Activated CD4-positive, CD25-positive, alpha-beta regulatory T cell treated with anti-CD3 and anti-CD28 coated beads, Interleukin-2, amount 50 U/mL, for 16 hours (primary cell): ENCODE data around the gene ETFA.
A peak's percentile ranks its signal among the peaks of the same experiment; 100 is the strongest.

Source experiments
- DNase-seq: peaks from one replicate; pipeline ENCODE4 v3.0.0-alpha.2; 2020; ENCODE audit warnings: low read depth, low spot score

The ETFA gene

DNA sequence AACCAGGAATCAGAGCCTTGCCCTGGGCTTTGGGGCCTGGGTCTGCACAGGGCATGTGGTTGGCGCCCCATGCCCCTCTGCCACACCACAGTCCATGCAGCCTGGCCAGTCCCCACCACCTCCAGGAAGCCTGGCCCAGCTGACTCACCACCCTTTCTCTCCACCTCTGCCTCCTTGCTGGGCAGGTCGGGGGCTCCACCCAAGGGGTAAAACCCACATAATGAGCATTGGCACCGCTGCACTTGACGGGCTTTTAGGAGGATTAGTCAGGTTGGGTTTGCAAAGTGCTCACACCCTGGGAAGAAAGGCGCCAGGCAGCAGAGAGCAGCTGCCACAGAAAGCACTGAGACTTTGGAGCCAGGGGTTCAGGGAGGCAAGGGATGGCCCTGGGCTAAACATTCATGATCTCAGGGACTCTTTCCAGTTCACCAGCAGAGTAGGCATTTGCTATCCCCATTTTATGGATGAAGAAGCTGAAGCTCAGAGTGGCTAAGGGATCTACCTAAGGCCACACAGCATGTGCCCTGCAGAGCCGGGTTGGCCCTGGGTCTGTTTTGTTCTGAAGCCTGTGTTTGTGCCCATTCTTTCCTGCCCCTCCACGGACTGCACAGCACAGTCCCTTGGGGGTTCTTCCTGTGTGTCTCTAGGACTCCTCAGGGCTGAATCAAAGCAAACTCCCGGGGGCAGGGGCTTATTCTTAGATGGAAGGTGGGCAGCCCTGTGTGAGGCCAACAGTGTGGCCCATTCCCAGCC is 113.4 kb downstream of the ETFA start:
- DNase-seq: no peak

DNA sequence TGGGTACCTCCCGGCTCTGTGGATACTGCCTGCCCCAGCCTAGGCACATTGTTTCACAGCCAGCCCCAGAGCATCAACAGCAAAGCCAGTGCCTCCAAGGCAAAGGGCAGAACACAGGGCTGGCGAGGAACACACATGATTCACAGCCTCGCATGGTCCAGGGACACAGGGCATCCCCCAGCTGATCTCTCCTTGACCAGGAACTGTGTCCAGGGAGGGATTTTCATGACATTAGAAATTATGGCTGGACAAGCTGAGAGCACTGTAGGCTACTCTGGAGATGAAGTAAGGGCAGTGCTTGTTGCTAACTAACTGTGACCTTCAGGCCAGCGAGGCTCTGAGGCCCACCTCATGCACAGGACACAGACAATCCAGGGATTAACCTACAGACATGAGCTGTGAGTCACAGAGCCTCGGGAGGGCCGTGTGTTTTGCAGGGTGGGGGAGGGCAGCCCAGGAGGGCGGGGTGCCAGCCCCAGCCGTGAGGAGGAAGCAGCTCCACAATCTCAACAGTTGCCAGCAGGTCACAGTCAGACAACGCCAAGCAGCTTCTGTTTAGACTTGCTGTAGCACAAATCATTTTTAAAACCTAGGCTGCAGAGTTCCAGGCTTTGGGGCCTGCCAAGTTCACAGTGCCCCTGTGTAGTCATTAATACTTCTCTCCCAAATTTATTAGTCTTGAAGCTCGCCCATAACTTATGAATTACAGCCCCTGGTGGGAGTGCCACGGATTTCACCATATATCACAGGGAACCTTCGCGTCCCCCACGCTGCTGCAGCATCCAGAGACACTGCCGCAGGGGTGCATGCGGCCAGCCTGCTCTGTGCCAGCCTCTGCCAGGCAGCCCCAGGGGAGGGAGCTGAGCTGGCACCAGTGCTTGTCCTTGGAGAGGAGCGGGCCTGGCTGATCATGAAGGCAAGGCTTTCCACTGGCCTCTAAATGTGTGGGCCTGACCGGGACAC is 114.7 kb downstream of the ETFA start:
- no peak for DNase-seq

GRCh38 chr15:76195506-76196268 is 115.6 kb downstream of the ETFA start:
- DNase-seq: no peak

- DNase-seq: no peak
Observed at GRCh38 chr15:76193934-76194333, 117.3 kb downstream of the ETFA start.

DNA sequence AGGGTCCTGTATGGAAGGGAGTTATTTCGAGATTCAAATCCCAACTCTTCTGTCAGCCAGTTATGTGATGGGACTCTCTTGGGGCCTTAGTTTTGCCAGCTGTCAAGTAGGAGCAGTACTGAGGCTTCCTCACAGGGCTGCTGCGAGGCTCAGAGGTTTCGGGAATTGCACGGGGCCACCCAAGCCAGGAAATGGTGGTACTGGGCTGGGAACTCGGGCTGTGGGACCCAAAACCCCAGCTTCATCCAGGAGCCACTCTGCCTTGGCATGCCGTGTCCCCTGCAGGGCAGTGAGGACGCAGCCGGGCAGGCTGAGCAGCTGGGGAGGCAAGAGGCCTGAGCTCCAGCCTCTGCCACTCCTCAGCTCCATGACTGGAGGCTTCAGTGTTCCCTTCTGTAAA is 118.6 kb downstream of the ETFA start:
- DNase-seq: no peak

DNA sequence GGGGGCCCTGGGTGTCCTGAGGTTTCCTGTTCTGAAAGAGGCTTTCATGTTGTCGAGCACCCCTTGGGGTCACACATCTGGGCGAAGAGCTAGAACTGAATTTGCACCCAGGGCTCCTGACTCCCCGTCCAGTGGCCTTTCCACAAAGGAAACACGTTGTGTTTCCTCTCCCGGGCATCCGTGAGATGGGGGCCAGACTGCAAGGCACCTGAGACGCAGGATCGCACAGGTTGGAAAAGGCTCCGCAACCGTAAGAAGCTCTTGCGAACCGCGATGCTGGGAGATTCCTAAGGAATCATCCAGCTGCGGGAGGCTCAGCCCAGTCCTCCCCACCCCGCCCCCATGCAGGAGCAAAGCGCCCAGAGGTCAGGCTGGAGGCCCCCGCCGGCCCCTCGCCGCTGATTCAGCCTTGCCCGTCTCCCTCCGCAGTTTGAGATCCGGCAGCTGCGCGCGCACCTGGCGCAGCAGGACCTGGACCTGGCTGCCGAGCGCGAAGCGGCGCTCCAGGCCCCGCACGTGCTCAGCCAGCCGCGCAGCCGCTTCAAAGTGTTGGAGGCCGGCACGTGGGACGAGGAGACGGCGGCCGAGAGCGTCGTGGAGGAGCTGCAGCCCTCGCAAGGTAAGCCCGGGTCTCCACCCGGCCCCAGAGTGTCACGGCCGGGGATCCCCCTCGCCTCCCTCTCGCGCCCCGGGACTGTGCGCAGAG is 119.6 kb downstream of the ETFA start:
- no peak for DNase-seq

GRCh38 chr15:76190751-76191538 is 120.3 kb downstream of the ETFA start:
- DNase-seq: peak; percentile 41

DNA sequence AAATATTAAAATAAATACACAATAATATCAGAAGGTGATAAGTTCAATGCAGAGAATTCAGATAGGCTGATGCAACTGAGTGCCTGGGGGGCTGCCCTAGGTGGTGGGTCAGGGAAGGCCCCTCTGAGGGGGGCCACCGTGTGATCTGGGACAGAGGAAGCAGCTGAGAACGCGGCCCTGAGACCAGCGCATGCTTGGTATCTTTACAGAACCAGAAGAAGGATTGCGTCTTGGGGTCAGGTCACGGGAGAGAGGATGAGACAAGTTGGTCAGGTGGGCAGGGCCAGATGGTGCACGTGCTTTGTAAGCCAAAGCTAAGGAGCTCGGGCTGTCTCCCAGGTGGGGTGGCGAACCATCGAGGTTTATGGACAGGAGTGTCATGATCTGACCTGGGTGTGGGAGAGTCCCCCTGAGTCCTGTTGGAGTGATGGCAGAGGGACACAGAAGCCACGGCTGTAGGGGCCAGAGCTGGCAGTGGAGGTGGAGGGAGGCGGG is 121.2 kb downstream of the ETFA start:
- no peak for DNase-seq

GRCh38 chr15:76189106-76189505 is 122.2 kb downstream of the ETFA start:
- DNase-seq: no peak

DNA sequence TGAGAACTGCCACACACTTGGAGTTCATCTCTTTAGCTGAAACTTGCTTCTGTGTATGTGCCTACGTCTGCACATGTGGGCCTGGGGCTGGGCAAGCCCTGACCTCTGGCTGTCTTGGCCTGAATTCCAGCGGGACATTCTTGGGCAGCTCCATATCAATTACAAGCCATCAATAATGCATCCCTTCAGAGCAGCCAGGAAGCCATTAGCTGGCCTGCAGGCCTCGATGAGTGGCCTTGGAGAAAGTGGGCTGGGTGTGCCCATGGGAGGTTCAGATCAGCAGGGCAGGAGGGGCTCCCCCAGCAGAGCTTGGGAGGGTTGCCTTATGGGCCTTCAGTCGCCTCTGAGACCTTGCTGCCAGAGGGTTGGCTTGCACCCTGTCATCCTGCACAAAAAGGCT is 124.1 kb downstream of the ETFA start:
- DNase-seq: no peak

GRCh38 chr15:76185716-76186115 is 125.6 kb downstream of the ETFA start:
- no peak for DNase-seq

GRCh38 chr15:76184650-76185035 is 126.6 kb downstream of the ETFA start:
- DNase-seq: no peak

GRCh38 chr15:76183930-76184649 is 127.2 kb downstream of the ETFA start:
- DNase-seq: no peak

DNA sequence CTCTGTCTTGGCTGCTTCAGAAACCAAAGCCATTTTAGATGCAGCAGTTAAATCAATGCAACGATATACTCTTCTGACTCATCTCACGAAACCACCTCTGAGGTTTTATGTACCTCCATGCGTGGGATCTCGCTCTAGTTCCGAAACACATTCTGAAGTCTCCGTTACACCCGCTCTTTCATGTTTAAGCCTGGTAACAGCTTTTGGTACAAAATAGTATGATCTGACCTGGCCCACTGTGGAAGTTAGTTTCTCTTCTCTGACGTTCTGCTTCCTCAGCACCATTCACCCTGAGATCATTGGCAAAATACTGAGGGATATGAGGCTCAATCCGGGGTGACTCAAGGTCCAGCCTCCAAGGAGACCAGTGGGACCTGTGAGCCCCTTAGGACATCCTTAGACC is 129.6 kb downstream of the ETFA start:
- DNase-seq: peak; percentile 32

- DNase-seq: no peak
Observed at GRCh38 chr15:76180321-76180720, 130.9 kb downstream of the ETFA start.

GRCh38 chr15:76179023-76179422 is 132.2 kb downstream of the ETFA start:
- DNase-seq: no peak

DNA sequence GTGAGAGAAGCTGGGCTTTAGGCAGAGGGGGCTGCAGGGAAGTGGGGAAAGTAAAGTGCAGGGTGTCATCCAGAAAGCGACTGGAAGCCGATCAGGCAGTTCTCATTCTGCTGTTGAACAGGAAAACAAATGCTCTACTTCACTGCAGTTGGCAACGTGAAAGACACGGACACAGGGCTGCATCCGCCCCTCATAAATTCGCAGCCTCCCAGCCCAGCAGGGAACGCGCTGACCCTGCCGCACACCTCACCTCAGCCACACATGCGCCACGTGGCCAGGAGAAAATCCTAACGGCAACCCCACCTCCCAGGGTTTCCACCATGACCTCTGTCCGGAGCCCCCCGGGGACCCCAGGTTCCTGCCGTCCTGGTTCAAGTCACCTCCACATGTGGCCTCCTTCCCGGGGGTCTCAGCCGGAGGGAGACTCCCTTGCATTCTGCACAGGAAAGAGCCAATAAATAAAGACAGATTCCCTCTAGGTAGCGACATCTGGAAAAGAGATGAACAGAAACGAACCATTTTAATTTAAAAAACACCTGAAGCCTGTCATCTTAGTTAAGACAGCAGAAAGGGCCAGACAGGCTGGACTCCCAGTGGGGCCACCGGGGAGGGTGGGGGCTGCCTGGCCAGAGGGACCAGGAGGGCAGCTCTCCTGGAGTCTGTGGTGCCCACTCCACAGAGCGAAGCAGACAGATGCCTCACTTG is 132.8 kb downstream of the ETFA start:
- no peak for DNase-seq

DNA sequence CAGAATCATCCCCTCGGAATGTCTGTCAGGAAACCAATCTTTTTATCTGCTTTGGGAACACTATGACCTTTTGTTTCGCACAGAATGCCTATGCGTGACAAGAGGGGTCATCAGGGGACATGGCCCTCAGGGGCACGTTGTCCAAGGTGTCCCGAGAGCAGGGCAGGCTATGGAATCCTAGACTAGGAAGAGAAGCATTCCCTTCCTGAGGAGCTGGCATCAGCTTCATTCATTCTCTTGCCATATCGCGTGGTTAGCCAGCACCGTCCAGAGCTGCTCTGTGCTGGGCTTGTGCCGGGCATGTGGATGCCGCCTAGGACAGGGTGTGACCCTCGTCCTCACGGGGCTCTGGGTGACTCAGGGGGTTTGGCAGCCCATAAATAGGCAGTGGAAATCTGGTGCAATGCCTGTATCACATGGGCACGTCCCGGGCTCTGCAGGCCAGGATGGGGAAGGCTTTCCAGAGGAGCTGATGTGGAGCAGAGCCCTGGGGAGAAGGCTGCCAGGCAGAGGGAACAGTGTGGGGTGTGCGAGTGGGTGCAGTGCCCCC is 133.7 kb downstream of the ETFA start:
- no peak for DNase-seq
